GM12878 (cell line): ENCODE results near the gene CMTM5.
"Not testable (repeated sequence)": the region's sequence is repeated elsewhere in the genome, so short reads cannot be mapped to it uniquely, and the experiment has no call there.

ENCODE experiments used
- CREB1 ChIP-seq: IDR thresholded peaks from 2 replicates; pipeline ENCODE4 v1.6.1; 2012; ENCODE audit warnings: low read depth, mild to moderate bottlenecking, inconsistent platforms
- EP300 ChIP-seq, 2 experiments: fragments of 150-350 bp in 1 of 2; IDR thresholded peaks; 2 replicates each; pipeline ENCODE4 v1.6.1; 2011 to 2012; ENCODE audit warnings: low read depth in 2 of 2, low read length in 2 of 2, borderline replicate concordance in 1 of 2, improper control_type of control experiment in 1 of 2, inconsistent platforms in 1 of 2; ENCODE audit not compliant: control insufficient read depth in 1 of 2
- IKZF1 ChIP-seq: fragments of 450-650 bp; conservative IDR thresholded peaks from 2 replicates; pipeline ENCODE4 v1.6.1; 2017; ENCODE audit warnings: antibody characterized with exemption, mild to moderate bottlenecking
- NRF1 ChIP-seq: conservative IDR thresholded peaks from 2 replicates; pipeline ENCODE4 v1.6.1; 2011; ENCODE audit warnings: mild to moderate bottlenecking, low read depth, low read length, improper control_type of control experiment
- PBX3 ChIP-seq: IDR thresholded peaks from 2 replicates; pipeline ENCODE4 v1.6.1; 2011; ENCODE audit warnings: mild to moderate bottlenecking, low read depth, low read length, moderate library complexity; ENCODE audit not compliant: insufficient replicate concordance
- SMARCA5 ChIP-seq: fragments of 450-650 bp; IDR thresholded peaks from 2 replicates; pipeline ENCODE4 v1.6.1; 2017; ENCODE audit warnings: mild to moderate bottlenecking

- TF ChIP-seq PBX3; SMARCA5; EP300 (IDR thresholded peaks at IDR 0.05; ENCODE audit: borderline replicate concordance in 1 of 2, control insufficient read depth in 1 of 2, low read depth in 2 of 2, low read length in 2 of 2); CREB1; NRF1; IKZF1: not testable (repeated sequence)
These were observed 42.8 kb downstream of the CMTM5 start for GRCh38 chr14:23419646-23420045.
